Measurements from ENCODE around the gene KLHDC2.

DNA sequence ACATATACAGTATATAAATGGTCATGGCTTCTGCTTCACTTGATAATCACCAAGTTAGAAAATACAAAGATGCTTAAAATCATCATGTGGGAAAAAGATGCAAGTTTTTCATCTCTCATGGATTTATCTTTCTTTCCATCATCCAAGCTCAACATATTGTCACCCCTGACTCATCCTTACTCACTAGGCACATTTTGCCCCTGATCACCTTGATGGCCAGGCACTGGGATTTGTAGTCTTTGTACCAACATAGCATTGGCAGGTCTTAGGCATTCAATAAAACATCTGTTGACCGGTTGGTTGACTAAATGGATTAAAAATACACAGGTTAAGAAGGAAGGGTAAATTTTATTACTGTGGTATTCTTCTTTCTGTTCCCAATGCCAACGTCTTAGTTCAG, 28.1 kb downstream of the KLHDC2 start:
- TF ChIP-seq TAF1 (IDR thresholded peaks at IDR 0.05; ENCODE audit: low read depth, low read length), result no peak
- TF ChIP-seq POLR2A (IDR thresholded peaks at IDR 0.05; ENCODE audit: low read depth, low read length), result no peak
- TF ChIP-seq SPI1 (IDR thresholded peaks at IDR 0.05; ENCODE audit: low read depth, low read length), result no peak
- no peak for TF ChIP-seq POLR2AphosphoS5 (IDR thresholded peaks at IDR 0.05; ENCODE audit: low read depth, low read length)
